Daoy (cell line): ENCODE measurements around the gene SPEF1. TPM values are rescaled to one million over a fixed set of nuclear protein-coding genes. Genes with fewer than 3 reads are reported as not detected.
A peak's percentile ranks its signal among the peaks of the same experiment; 100 is the strongest.

Source experiments
- DNase-seq: peaks from one replicate; pipeline ENCODE4 v3.0.0-alpha.2; 2015; ENCODE audit warnings: low read depth
- total RNA-seq: library from RNA; depleted of rRNA; stranded (reverse); fragments of >200 nt; shearing (Covaris generic); gene quantifications from 2 replicates; pipeline ENCODE4 v1.2.3, GENCODE V29; 2014; rRNA removed

The SPEF1 gene
- total RNA-seq, 1 experiment from 2014 or later, result not detected

GRCh38 chr20:3732327-3733118 is 48.7 kb downstream of the SPEF1 start, which contains the start of gene HSPA12B:
TSS of gene HSPA12B (plus strand) at chr20:3732685. CDS start at chr20:3738675, 5,990 bp downstream.
- DNase-seq, result no peak

- no peak for DNase-seq
These were observed 49.3 kb downstream of the SPEF1 start for GRCh38 chr20:3731944-3732326.

GRCh38 chr20:3730803-3731672 is 50.2 kb downstream of the SPEF1 start:
- no peak for DNase-seq

- peak; percentile 27 for DNase-seq
These were observed 51.3 kb downstream of the SPEF1 start for GRCh38 chr20:3729811-3730540.

- no peak for DNase-seq
These were observed 51.9 kb downstream of the SPEF1 start for GRCh38 chr20:3729378-3729777.

- DNase-seq, result no peak
These were observed 52.4 kb downstream of the SPEF1 start for GRCh38 chr20:3728876-3729275.

GRCh38 chr20:3728354-3728753 is 52.9 kb downstream of the SPEF1 start:
- DNase-seq, result no peak

Other genes starting within 250 kb of the SPEF1 start
- not detected in 2 replicates for gene GFRA4, start 118.0 kb downstream of the SPEF1 start, total RNA-seq
- not detected in 2 replicates for gene ADAM33, start 99.4 kb downstream of the SPEF1 start, total RNA-seq
- not detected in 2 replicates for gene SIGLEC1, start 68.8 kb downstream of the SPEF1 start, total RNA-seq
- 0.17 TPM in 1 of 2 replicates, not detected in the other for gene HSPA12B, start 48.8 kb downstream of the SPEF1 start, total RNA-seq
- gene ADISSP, start 13.7 kb downstream of the SPEF1 start, total RNA-seq, result 39.4 and 40.4 TPM in 2 replicates
- gene CENPB, start 5.3 kb upstream of the SPEF1 start, total RNA-seq, result 91.3 and 94.1 TPM in 2 replicates
- gene CDC25B, start 14.9 kb upstream of the SPEF1 start, total RNA-seq, result 39.7 and 43.3 TPM in 2 replicates
- gene AP5S1, start 39.1 kb upstream of the SPEF1 start, total RNA-seq, result 14.1 and 14.9 TPM in 2 replicates
- 9.6 and 11.5 TPM in 2 replicates for gene MAVS, start 65.4 kb upstream of the SPEF1 start, total RNA-seq
- 62.3 and 69.2 TPM in 2 replicates for gene PANK2, start 107.9 kb upstream of the SPEF1 start, total RNA-seq
- gene RNF24, start 234.1 kb upstream of the SPEF1 start, total RNA-seq, result 3.1 and 7.6 TPM in 2 replicates